Tibial nerve (tissue), 4 donors: ENCODE results near the gene BCL2L13.
"Not testable (repeated sequence)": the region's sequence is repeated elsewhere in the genome, so short reads cannot be mapped to it uniquely, and the experiment has no call there.

ENCODE experiments used
- EP300 ChIP-seq, 2 donors: sonication (generic); formaldehyde crosslinking; IDR thresholded peaks; one replicate each; pipeline ENCODE4 v1.6.1; 2017; ENCODE audit warnings: antibody characterized with exemption in 2 of 2, mild to moderate bottlenecking in 1 of 2
- TF ChIP-seq, protein P1 (sequence below), 5 experiments: fragments of 200-600 bp in 3 of 5; fragments of 450-650 bp in 2 of 5; sonication (generic) in 3 of 5; IDR thresholded peaks; one replicate each; pipeline ENCODE4 v1.5.1; 2016 to 2019; ENCODE audit warnings: antibody characterized with exemption in 5 of 5, mild to moderate bottlenecking in 3 of 5, moderate library complexity in 2 of 5

- TF ChIP-seq, protein P1, sequence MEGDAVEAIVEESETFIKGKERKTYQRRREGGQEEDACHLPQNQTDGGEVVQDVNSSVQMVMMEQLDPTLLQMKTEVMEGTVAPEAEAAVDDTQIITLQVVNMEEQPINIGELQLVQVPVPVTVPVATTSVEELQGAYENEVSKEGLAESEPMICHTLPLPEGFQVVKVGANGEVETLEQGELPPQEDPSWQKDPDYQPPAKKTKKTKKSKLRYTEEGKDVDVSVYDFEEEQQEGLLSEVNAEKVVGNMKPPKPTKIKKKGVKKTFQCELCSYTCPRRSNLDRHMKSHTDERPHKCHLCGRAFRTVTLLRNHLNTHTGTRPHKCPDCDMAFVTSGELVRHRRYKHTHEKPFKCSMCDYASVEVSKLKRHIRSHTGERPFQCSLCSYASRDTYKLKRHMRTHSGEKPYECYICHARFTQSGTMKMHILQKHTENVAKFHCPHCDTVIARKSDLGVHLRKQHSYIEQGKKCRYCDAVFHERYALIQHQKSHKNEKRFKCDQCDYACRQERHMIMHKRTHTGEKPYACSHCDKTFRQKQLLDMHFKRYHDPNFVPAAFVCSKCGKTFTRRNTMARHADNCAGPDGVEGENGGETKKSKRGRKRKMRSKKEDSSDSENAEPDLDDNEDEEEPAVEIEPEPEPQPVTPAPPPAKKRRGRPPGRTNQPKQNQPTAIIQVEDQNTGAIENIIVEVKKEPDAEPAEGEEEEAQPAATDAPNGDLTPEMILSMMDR (IDR thresholded peaks at IDR 0.05) = not testable (repeated sequence)
- TF ChIP-seq EP300 (IDR thresholded peaks at IDR 0.05) = not testable (repeated sequence)
These were observed 124.9 kb downstream of the BCL2L13 start for GRCh38 chr22:17763442-17763841.
